GM23338 (cell line): ENCODE results near the gene NOX5.

ENCODE experiments used
- CTCF ChIP-seq, 2 experiments: fragments of 200-600 bp in 1 of 2; sonication (generic) in 1 of 2; conservative IDR thresholded peaks; 2 replicates each; pipeline versions ENCODE4 v1.5.1 to v1.6.1; 2016 to 2017; ENCODE audit warnings: antibody characterized with exemption in 2 of 2, low read depth in 2 of 2, mild to moderate bottlenecking in 2 of 2, moderate library complexity in 1 of 2
- ETS1 ChIP-seq: IDR thresholded peaks from 2 replicates; pipeline ENCODE4 v1.6.1; 2016; ENCODE audit warnings: antibody characterized with exemption
- EZH2 ChIP-seq: fragments of 200-600 bp; sonication (generic); IDR thresholded peaks from one replicate; pipeline ENCODE4 v1.8.0; 2017; ENCODE audit warnings: antibody characterized with exemption, mild to moderate bottlenecking, low read depth; ENCODE audit not compliant: unreplicated experiment
- EZH2phosphoT487 ChIP-seq: fragments of 200-600 bp; sonication (generic); IDR thresholded peaks from one replicate; pipeline ENCODE4 v1.8.1; 2018; ENCODE audit warnings: antibody characterized with exemption; ENCODE audit not compliant: unreplicated experiment
- POLR2AphosphoS5 ChIP-seq: IDR thresholded peaks from 2 replicates; pipeline ENCODE4 v1.6.1; 2016; ENCODE audit warnings: antibody characterized with exemption, low read depth

GRCh38 chr15:69090197-69090948 is 75.9 kb downstream of the NOX5 start:
- no peak for TF ChIP-seq CTCF (conservative IDR thresholded peaks at IDR 0.05; ENCODE audit: low read depth in 2 of 2)
- TF ChIP-seq POLR2AphosphoS5: no peak; the same call in 1 of the 2 replicates
- TF ChIP-seq EZH2: no peak
- TF ChIP-seq ETS1: no peak
- no peak for TF ChIP-seq EZH2phosphoT487
